ENCODE results near the gene AMZ1.

GRCh38 chr7:2659556-2660358 lies 28.2 kb upstream of the AMZ1 start:
- TF ChIP-seq CTCF (IDR thresholded peaks at IDR 0.05) (no peak), POLR2A (IDR thresholded peaks at IDR 0.05) (no peak)

Measured in body of pancreas (tissue), 4 donors.